GM23338 (cell line): ENCODE data around the gene KCNJ6. TPM values are rescaled to one million over a fixed set of nuclear protein-coding genes. Genes with fewer than 3 reads are reported as not detected.

ENCODE experiments used
- ATAC-seq: fragments of 200-7000 bp; cut with Tn5 transposase; 3 replicates; pipeline ENCODE4 v1.9.1; 2020
- DNase-seq: peaks from one replicate; pipeline ENCODE4 v3.0.0-alpha.2; 2015; ENCODE audit warnings: low spot score
- H2AFZ ChIP-seq: fragments of 200-600 bp; sonication (generic); 2 replicates; pipeline ENCODE4 v1.8.0; 2016; ENCODE audit warnings: antibody characterized with exemption, mild to moderate bottlenecking, moderate library complexity
- H3F3A ChIP-seq: fragments of 200-600 bp; sonication (generic); replicated peaks from 2 replicates; pipeline ENCODE4 v1.8.0; 2017; ENCODE audit warnings: antibody characterized with exemption, mixed run types, low read depth
- H3K27ac ChIP-seq: fragments of 200-600 bp; sonication (generic); 2 replicates; pipeline ENCODE4 v1.6.1; 2016; ENCODE audit warnings: low read depth
- H3K27me3 ChIP-seq: fragments of 200-600 bp; sonication (generic); 2 replicates; pipeline ENCODE4 v1.8.0; 2016; ENCODE audit warnings: mild to moderate bottlenecking, mixed run types, moderate library complexity; ENCODE audit not compliant: insufficient read depth
- H3K36me3 ChIP-seq: fragments of 200-600 bp; sonication (generic); 2 replicates; pipeline ENCODE4 v1.8.0; 2016; ENCODE audit warnings: mild to moderate bottlenecking; ENCODE audit not compliant: insufficient read depth
- H3K4me1 ChIP-seq: fragments of 200-600 bp; sonication (generic); 2 replicates; pipeline ENCODE4 v1.8.0; 2016; ENCODE audit warnings: mild to moderate bottlenecking, moderate library complexity; ENCODE audit not compliant: insufficient read depth
- H3K4me2 ChIP-seq: fragments of 200-600 bp; sonication (generic); 2 replicates; pipeline ENCODE4 v1.7.1; 2017; ENCODE audit warnings: mixed run types
- H3K4me3 ChIP-seq: fragments of 200-600 bp; sonication (generic); 2 replicates; pipeline ENCODE4 v1.6.1; 2016; ENCODE audit warnings: mixed run types
- H3K79me2 ChIP-seq: fragments of 200-600 bp; sonication (generic); replicated peaks from 2 replicates; pipeline ENCODE4 v1.8.0; 2017; ENCODE audit warnings: mild to moderate bottlenecking; ENCODE audit not compliant: insufficient read depth
- H3K9me2 ChIP-seq: fragments of 200-600 bp; sonication (generic); 2 replicates; pipeline ENCODE4 v1.8.0; 2017; ENCODE audit not compliant: insufficient read depth
- H4K20me1 ChIP-seq: fragments of 200-600 bp; sonication (generic); replicated peaks from 2 replicates; pipeline ENCODE4 v1.8.0; 2017; ENCODE audit warnings: mild to moderate bottlenecking; ENCODE audit not compliant: insufficient read depth
- H3K27ac Mint-ChIP-seq: 2 replicates; pipeline ENCODE4 v1.8.0; 2020; ENCODE audit warnings: inconsistent platforms, mild to moderate bottlenecking, moderate library complexity, mixed read lengths
- H3K27me3 Mint-ChIP-seq: 3 replicates; pipeline ENCODE4 v1.8.0; 2022; ENCODE audit warnings: low read depth, mild to moderate bottlenecking, moderate library complexity, mixed read lengths, inconsistent platforms; ENCODE audit not compliant: insufficient read depth, poor library complexity
- H3K36me3 Mint-ChIP-seq: 3 replicates; pipeline ENCODE4 v1.8.0; 2021; ENCODE audit warnings: low read depth, mild to moderate bottlenecking, inconsistent platforms, moderate library complexity, mixed read lengths
- H3K4me1 Mint-ChIP-seq: 3 replicates; pipeline ENCODE4 v1.8.0; 2020; ENCODE audit warnings: mild to moderate bottlenecking, inconsistent platforms, mixed read lengths
- H3K4me3 Mint-ChIP-seq: 3 replicates; pipeline ENCODE4 v1.8.0; 2021; ENCODE audit warnings: moderate library complexity, mild to moderate bottlenecking, inconsistent platforms, mixed read lengths
- H3K9me3 Mint-ChIP-seq: 3 replicates; pipeline ENCODE4 v1.8.0; 2020; ENCODE audit warnings: moderate library complexity, mild to moderate bottlenecking, inconsistent platforms, mixed read lengths
- CREB1 ChIP-seq: fragments of 250-450 bp; sonication (Bioruptor Pico); IDR thresholded peaks from 2 replicates; pipeline ENCODE4 v1.5.0; 2020; ENCODE audit warnings: low read depth, mild to moderate bottlenecking, moderate library complexity
- CTCF ChIP-seq, 2 experiments: fragments of 200-600 bp in 1 of 2; sonication (generic) in 1 of 2; conservative IDR thresholded peaks; 2 replicates each; pipeline versions ENCODE4 v1.5.1 to v1.6.1; 2016 to 2017; ENCODE audit warnings: antibody characterized with exemption in 2 of 2, low read depth in 2 of 2, mild to moderate bottlenecking in 2 of 2, moderate library complexity in 1 of 2
- ETS1 ChIP-seq: IDR thresholded peaks from 2 replicates; pipeline ENCODE4 v1.6.1; 2016; ENCODE audit warnings: antibody characterized with exemption
- EZH2 ChIP-seq: fragments of 200-600 bp; sonication (generic); IDR thresholded peaks from one replicate; pipeline ENCODE4 v1.8.0; 2017; ENCODE audit warnings: antibody characterized with exemption, mild to moderate bottlenecking, low read depth; ENCODE audit not compliant: unreplicated experiment
- JUNB ChIP-seq: IDR thresholded peaks from one replicate; pipeline ENCODE4 v1.6.1; 2016; ENCODE audit warnings: antibody characterized with exemption; ENCODE audit not compliant: unreplicated experiment
- POLR2AphosphoS5 ChIP-seq: IDR thresholded peaks from 2 replicates; pipeline ENCODE4 v1.6.1; 2016; ENCODE audit warnings: antibody characterized with exemption, low read depth
- REST ChIP-seq: IDR thresholded peaks from one replicate; pipeline ENCODE4 v1.6.1; 2018; ENCODE audit warnings: antibody characterized with exemption; ENCODE audit not compliant: unreplicated experiment
- ZNF114 ChIP-seq: fragments of 250-450 bp; sonication (Bioruptor Pico); IDR thresholded peaks from 2 replicates; pipeline ENCODE4 v1.5.0; 2020; ENCODE audit warnings: mild to moderate bottlenecking, moderate library complexity
- ZNF331 ChIP-seq: fragments of 250-450 bp; sonication (Bioruptor Pico); IDR thresholded peaks from 2 replicates; pipeline ENCODE4 v1.5.0; 2020; ENCODE audit warnings: low read depth, mild to moderate bottlenecking, moderate library complexity
- ZNF462 ChIP-seq: fragments of 250-450 bp; sonication (Bioruptor Pico); IDR thresholded peaks from 2 replicates; pipeline ENCODE4 v1.5.0; 2020; ENCODE audit warnings: mild to moderate bottlenecking, moderate library complexity
- polyA plus RNA-seq: library from polyadenylated mRNA; unstranded; fragments of >200 nt; fragmentation: Nextera tagmentation; extraction: Ambion mirVana; gene quantifications from 2 replicates; pipeline ENCODE4 v1.2.1, GENCODE V29; 2016
- total RNA-seq: library from RNA; depleted of rRNA; stranded (reverse); fragments of >200 nt; shearing (Covaris generic); gene quantifications from 2 replicates; pipeline ENCODE4 v1.2.3, GENCODE V29; 2014

The KCNJ6 gene
- total and polyA plus RNA-seq, 2 experiments from 2014 or later, result 0.48 to 0.52 TPM

GRCh38 chr21:37886120-37886519 is 30.1 kb downstream of the KCNJ6 start:
- no peak overlapping the region for H2AFZ ChIP-seq
- peaks cover 8% of the 10 kb centered on the region for H3K27me3 Mint-ChIP-seq

More at GRCh38 chr21:37886120-37886519, 30.1 kb downstream of the KCNJ6 start:
- H3K4me1 Mint-ChIP-seq, result peaks cover 3% of the 10 kb centered on the region; the same call in 1 of the 3 replicates
- Histone ChIP-seq H3K4me2 (no peak overlapping the region), H3F3A (no peaks in the 10 kb centered on the region), H3K36me3 (no peaks in the 10 kb centered on the region), H3K4me3 (no peak overlapping the region), H3K4me1 (no peaks in the 10 kb centered on the region), H3K27me3 (no peaks in the 10 kb centered on the region), H3K79me2 (no peaks in the 10 kb centered on the region), H3K27ac (no peak overlapping the region), H4K20me1 (no peaks in the 10 kb centered on the region), H3K9me2 (peaks cover 12% of the 10 kb centered on the region; the same call in 1 of the 2 replicates)
- no peak overlapping the region for H3K27ac Mint-ChIP-seq
- no peaks in the 10 kb centered on the region; the same call in none of the 3 replicates for H3K9me3 Mint-ChIP-seq
- H3K36me3 Mint-ChIP-seq, result no peaks in the 10 kb centered on the region
- H3K4me3 Mint-ChIP-seq, result no peak overlapping the region
- TF ChIP-seq ZNF114 (CRISPR knock-in tag), result no peak
- no peak for TF ChIP-seq CTCF (conservative IDR thresholded peaks at IDR 0.05; ENCODE audit: low read depth in 2 of 2)
- TF ChIP-seq EZH2, result no peak
- TF ChIP-seq CREB1 (CRISPR knock-in tag), result no peak
- TF ChIP-seq JUNB, result no peak
- no peak for TF ChIP-seq ZNF331 (CRISPR knock-in tag)
- no peak for TF ChIP-seq ZNF462 (CRISPR knock-in tag)
- TF ChIP-seq ETS1, result no peak
- no peak for TF ChIP-seq REST
- no peak for TF ChIP-seq POLR2AphosphoS5
- DNase-seq (no peak), ATAC-seq (no peak)
